Stomach (tissue), 4 donors: ENCODE data around the gene DCAF6.

Source experiments
- EP300 ChIP-seq: sonication (generic); formaldehyde crosslinking; IDR thresholded peaks from one replicate; pipeline ENCODE4 v1.6.1; 2017; ENCODE audit warnings: antibody characterized with exemption
- POLR2A ChIP-seq, 4 donors: fragments of 450-650 bp; IDR thresholded peaks; one replicate each; pipeline ENCODE4 v1.6.1; 2016; ENCODE audit warnings: antibody characterized with exemption in 4 of 4, control low read depth in 2 of 4, mild to moderate bottlenecking in 1 of 4, moderate library complexity in 1 of 4
- TF ChIP-seq, protein P1 (sequence below), 7 experiments: fragments of 450-650 bp in 4 of 7; fragments of 200-600 bp in 3 of 7; sonication (generic) in 3 of 7; IDR thresholded peaks; one replicate each; pipeline ENCODE4 v1.5.1; 2016 to 2019; ENCODE audit warnings: antibody characterized with exemption in 7 of 7, control low read depth in 2 of 7, mild to moderate bottlenecking in 1 of 7

DNA sequence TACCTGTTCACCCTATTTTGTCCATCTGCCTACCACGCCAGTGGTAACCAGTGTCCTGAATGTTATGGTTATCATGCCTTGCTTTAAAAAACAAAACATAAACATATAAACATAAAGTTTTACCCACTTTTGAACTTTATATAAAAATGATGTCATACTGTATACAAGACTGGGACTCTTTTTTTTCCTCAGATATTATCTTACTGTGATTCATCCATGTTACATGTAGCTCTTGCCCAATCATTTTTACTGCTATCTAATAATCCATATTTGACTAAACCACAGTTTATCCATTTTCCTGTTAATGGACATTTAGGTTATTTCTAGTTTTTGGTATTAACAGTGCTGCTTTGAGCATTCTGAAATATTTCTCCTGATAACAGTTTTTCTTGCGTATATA is 121.4 kb downstream of the DCAF6 start:
- TF ChIP-seq POLR2A (IDR thresholded peaks at IDR 0.05) (no peak), EP300 (no peak)
- TF ChIP-seq, protein P1, sequence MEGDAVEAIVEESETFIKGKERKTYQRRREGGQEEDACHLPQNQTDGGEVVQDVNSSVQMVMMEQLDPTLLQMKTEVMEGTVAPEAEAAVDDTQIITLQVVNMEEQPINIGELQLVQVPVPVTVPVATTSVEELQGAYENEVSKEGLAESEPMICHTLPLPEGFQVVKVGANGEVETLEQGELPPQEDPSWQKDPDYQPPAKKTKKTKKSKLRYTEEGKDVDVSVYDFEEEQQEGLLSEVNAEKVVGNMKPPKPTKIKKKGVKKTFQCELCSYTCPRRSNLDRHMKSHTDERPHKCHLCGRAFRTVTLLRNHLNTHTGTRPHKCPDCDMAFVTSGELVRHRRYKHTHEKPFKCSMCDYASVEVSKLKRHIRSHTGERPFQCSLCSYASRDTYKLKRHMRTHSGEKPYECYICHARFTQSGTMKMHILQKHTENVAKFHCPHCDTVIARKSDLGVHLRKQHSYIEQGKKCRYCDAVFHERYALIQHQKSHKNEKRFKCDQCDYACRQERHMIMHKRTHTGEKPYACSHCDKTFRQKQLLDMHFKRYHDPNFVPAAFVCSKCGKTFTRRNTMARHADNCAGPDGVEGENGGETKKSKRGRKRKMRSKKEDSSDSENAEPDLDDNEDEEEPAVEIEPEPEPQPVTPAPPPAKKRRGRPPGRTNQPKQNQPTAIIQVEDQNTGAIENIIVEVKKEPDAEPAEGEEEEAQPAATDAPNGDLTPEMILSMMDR (IDR thresholded peaks at IDR 0.05) = no peak
